Activated effector memory CD4-positive, alpha-beta T cell treated with Interleukin-2 at 50 U/mL for 16 hours (primary cell): ENCODE results near the gene ADORA2A.

Source experiments
- DNase-seq: peaks from one replicate; pipeline ENCODE4 v3.0.0-alpha.2; 2020

ADORA2A gene

GRCh38 chr22:24433828-24434470, 6.5 kb downstream of the ADORA2A start:
- DNase-seq = no peak

GRCh38 chr22:24434471-24435322, 7.3 kb downstream of the ADORA2A start:
- DNase-seq = peak; percentile 57

GRCh38 chr22:24435323-24435645, 7.9 kb downstream of the ADORA2A start:
- DNase-seq = no peak

GRCh38 chr22:24435861-24436371, 8.5 kb downstream of the ADORA2A start:
- DNase-seq = no peak

GRCh38 chr22:24436553-24436952, 9.2 kb downstream of the ADORA2A start:
- DNase-seq = no peak

DNA sequence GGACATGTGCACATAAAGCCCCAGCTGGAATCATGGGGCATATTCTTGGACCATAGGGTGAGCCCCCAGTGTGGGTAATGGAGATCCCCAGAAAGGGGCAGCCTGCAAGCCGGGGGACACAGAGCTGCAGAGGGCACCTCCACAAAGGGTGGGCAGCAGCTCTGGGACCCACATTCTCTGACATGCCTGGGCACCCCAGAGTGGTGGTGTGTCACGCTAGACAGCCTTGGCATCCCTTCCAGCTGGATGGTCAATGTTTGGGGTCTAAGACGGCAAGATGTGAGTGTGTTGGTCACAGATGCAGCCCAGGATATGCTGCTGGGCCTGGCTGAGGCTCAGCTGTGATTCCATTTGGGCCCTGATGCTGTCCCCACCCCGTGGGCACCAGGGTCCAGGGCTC, 9.7 kb downstream of the ADORA2A start:
- DNase-seq = no peak

GRCh38 chr22:24437741-24438328, 10.4 kb downstream of the ADORA2A start:
- no peak for DNase-seq

DNA sequence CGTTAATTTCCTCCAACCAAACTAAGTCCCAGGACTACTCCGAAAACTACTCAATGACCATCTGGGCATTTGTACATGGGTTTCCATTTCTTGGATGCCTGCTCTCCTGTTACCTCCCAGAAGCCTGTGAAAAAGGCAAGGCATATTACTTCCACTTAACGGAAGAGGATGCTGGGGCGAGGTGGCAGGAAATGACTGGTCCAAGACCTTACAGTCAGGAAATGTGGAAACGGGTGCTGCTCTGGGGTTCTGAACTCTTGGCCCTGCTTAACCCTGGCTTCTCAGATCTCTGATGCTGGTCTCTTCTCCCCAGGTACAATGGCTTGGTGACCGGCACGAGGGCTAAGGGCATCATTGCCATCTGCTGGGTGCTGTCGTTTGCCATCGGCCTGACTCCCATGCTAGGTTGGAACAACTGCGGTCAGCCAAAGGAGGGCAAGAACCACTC, 12.9 kb downstream of the ADORA2A start:
- no peak for DNase-seq

GRCh38 chr22:24440718-24441405, 13.5 kb downstream of the ADORA2A start:
- no peak for DNase-seq

GRCh38 chr22:24441406-24442351, 14.3 kb downstream of the ADORA2A start:
- no peak for DNase-seq

DNA sequence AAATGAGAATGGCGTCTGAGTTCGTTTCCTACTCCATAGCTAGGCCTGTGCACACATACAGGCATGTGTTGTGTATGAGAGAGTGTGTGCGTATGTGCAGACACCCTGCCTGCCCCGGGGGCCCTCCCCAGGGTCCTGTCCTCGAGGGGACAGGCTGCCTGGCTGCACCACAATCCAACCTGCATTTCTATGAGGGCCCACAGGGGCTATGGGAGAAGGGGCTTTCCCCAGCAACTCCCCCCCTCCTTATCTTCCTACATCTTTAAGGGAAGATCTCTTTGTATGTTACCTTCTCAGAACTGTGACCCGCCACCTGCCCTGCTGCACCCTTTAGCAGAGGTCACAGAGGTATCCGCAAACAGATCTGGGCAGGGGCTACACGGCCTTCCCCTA, 14.9 kb downstream of the ADORA2A start:
- DNase-seq = no peak

- no peak for DNase-seq
These were observed 16.3 kb downstream of the ADORA2A start for GRCh38 chr22:24443668-24444067.

GRCh38 chr22:24444251-24444650, 16.9 kb downstream of the ADORA2A start:
- DNase-seq = no peak

DNA sequence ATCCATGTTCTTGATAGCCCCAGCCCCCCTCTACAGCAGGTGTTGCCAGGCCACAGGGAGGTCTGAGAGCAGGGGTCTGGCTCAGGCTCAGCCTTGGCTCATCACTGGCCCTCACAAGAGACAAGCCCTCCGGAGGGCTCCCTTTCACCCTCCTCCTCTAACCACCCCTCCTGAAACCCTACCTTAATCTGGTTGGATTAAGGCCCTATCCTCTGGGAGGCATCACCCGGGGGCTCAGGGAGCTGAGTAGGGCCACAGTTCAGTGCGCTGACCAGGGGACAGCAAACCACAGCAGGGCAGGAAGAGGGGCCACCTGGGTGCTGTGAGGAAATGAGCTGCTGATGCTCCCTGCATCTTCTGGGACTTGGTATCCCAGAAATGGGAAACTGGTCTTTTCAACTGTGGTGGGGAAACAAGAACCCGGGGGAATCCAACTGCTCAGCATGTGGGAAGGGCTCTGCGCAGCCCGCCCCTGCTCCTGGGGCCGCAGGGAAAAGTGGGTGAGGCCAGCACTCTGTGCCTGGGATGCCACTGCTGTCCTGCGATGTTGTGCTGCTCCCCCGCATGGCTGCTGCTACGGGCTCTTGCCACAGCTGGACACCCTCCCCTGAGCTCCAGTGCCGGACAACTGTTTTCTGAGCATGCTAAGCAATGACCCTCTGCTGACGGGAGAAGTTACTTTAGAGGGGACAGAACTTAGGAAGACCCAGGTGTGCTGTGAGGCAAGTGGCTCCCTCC, 17.5 kb downstream of the ADORA2A start:
- no peak for DNase-seq

DNA sequence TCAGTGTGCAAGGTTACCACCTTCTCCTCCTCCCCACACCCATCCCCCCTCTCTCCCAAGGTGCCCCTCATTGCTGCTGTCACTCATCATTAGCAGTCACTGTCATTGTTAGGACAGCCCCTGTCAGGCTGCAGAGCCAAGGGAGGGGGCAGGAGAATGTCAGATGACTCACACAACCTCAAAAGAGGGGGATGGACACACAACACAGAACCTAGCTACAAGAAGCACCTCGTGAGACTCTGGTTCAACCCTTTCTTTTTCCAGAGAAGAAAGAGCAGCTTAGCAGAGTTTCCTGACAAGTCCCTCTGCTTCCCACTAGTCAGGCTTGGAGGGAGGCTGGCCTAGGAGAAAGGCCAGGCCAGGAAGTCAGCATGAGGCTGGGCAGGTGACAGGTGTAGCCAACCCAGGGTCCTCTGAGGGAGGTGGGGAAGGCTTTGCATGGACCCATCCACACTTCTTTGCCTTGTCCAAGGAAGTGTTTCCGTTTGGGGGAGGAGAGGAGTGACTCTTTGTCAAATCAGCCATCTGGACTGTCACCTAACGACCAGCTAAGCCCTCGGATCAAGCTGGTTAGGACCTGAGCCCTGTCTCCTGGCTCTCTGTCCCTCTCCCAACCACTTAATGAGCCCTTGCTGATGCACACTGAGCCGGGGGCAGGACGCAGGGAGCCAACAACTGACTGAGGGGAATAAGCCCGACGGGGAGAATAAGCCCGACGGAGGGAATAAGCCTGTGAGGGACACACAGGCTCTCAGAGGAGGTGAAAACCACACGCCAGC, 18.3 kb downstream of the ADORA2A start:
- no peak for DNase-seq

GRCh38 chr22:24446260-24446611, 18.8 kb downstream of the ADORA2A start:
- DNase-seq = no peak

DNA sequence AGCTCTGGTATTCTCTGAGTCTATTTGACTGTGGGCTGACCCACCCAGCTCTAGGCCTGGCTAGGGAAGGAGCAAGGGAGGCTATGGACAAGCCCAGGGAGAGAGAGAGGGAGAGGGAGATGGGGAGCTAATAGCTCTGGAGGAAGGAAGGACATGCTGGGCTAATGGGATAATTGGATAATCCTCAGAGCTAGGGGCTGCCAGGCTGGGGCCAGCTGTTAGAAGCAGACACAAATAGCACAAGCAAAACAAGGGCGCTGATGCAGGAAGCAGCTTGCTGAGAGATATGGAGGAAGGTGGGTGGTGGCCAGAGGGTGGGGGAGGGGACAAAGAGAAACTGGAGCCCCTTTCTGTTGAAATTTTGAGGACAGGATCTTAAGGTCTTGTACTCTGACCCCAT, 23.2 kb downstream of the ADORA2A start:
- DNase-seq = no peak

- DNase-seq = no peak
These were observed 23.8 kb downstream of the ADORA2A start for GRCh38 chr22:24451162-24451561.

DNA sequence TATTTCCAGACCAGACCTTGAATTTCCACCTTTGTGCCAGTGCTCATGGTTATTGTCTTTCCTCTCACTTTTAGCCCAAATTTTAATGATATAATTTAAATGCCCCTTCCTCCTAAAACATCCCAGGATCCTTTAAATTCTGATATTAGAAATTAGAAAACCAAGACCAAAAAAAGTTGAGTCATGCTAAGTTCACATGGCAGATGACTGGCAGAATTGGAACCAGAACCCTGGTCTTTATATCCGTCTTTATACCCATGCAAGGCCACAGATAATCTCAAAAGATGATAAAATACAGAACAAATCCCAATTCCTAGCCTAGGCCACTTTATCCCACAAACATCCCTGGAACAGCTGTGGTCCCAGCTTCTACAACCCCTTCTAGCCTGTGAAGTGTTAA, 26.5 kb downstream of the ADORA2A start:
- no peak for DNase-seq

DNA sequence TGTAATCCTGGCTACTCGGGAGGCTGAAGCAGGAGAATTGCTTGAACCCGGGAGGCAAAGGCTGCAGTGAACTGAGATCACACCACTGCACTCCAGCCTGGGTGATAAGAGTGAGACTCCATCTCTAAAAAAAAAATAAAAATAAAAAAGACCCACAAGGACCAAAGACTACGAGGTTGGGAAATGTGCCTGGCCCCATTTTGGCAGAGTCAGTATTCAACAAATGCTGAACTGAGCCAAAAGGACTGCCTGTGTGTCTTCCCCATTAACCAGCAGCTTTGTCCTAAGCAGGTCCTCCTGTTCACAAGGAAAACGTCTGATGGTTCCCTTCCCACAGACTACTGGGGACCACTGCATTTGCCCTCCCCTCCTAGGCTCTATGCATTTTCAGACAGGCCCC, 27.6 kb downstream of the ADORA2A start:
- DNase-seq = no peak
